Measurements from ENCODE around the gene PLTP. TPM values are rescaled to one million over a fixed set of nuclear protein-coding genes. Genes with fewer than 3 reads are reported as not detected.
"Not testable (repeated sequence)": the region's sequence is repeated elsewhere in the genome, so short reads cannot be mapped to it uniquely, and the experiment has no call there.

The PLTP gene
- polyA plus RNA-seq, 10 donors, result 15.6 to 58.5 (median 26.5) TPM

DNA sequence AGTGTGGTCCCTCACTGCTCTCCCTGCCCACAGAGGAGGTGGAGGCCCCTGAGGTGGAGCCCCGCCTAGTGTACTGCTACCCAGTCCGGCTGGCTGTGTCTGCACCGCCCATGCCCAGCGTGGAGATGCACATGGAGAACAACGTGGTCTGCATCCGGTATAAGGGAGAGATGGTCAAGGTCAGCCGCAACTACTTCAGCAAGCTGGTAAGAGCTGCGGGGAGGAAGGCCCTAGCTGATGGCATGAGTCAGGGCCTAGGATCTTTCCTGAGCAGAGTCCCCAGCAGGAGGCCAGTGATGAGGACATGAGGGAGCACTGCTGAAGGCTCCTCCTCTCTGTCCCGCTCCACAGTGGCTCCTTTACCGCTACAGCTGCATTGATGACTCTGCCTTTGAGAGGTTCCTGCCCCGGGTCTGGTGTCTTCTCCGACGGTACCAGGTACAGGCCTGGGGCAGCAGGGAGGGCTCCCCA, 33.8 kb upstream of the PLTP start:
- DNase-seq, result no peak

DNA sequence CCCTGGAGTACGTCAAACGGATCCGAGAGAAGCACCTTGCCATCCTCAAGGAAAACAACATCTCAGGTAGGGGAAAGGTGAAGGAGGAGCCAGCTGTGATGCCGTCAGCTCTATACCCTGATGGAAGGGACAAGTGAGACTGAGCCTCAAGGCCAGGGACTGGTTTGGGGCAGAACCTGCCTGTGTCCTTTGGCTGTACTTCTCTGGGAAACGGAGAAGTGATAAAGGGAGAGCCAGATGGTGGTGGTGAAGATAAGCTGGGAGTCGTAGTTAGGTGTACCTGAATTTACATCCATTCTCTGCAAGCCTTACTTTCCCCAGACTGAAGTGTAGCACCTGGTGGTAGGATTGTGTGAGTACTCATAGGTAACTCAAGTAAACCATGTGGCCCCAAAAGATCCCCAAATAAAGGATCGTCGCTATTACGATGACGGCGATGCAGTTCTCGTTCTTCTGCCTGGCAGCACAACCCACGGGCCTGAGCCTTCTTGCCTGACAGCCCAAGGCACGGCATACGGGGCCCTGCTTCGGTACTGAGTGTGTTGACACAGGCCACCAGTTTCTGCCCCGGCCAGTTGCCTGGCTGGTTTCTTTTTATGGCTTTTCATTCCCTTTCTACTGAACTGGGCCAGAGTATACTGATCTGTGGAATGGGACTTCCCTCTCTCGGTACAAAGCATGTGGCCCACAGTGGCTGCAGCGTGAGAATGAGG, 33.2 kb upstream of the PLTP start:
- no peak for DNase-seq

DNA sequence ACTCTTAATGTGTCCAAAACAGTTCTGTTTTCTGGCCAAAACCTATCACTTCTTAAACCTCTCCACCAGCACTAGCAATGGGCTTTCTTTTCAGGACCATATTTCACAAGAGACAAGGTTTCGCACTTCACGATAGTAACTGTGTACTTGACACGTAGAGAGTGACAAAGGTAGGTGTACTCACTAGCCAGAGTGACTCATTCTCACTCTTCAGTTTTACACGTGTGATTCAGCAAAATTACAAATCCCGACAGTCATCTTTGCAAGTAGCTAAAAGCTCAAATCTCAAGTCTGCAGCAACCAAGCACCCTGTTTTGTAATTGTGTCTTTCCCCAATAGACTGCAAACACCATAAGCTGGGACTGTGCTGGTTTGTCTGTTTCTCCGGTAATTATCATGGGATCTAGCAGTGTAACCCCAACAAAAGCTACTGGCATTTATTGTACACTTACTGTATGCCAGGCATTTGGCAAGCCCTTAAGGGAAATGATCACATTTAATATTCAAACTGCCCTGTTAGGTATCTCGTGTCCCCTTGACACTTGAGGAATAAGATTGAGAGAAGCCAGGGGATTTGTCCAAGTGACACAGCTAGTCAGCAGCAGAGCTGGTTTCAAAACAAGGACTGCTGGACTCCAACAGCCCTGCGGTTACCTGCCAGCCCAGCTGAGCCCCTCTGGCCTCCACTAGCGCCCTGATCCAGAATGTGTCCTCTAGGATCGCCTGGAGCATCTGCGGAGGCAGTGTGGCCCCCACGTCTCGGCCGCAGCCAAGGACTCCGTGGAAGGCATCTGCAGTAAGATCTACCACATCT, 32.4 kb upstream of the PLTP start:
- no peak for DNase-seq

DNA sequence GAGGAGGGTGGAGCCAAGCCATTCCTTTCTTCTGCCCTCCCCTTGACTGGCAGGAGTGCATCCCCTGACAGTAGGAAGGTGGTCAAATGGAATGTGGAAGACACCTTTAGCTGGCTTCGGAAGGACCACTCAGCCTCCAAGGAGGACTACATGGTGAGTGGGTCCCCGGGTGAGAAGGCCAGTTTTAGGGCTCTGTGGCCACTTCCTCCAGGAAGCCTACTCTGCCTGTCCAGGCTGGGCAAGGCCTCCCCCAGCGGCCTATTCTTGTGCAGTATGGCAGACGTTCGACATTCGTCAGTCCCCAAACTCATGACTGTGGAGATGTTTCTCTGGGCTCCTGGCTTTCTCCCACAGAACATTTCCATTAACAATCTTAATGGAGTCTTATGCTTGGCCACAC, 31.7 kb upstream of the PLTP start:
- no peak for DNase-seq

DNA sequence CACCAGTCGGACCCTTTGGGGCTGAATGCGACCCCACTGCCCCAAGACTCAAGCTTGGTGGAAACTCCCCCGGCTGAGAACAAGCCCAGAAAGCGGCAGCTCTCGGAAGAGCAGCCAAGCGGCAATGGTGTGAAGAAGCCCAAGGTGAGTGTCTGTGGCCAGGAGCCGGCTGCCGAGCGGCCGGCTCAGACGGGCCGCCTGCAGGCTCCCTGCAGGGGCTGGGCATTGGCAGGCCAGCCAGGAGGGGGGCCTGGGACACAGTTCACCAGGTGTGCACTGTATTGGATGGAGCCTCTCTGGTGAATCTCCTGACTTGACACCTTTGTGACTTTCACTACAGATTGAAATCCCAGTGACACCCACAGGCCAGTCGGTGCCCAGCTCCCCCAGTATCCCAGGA, 28.5 kb upstream of the PLTP start:
- DNase-seq, result no peak

GRCh38 chr20:45940053-45940452, 28.1 kb upstream of the PLTP start:
- DNase-seq, result no peak

DNA sequence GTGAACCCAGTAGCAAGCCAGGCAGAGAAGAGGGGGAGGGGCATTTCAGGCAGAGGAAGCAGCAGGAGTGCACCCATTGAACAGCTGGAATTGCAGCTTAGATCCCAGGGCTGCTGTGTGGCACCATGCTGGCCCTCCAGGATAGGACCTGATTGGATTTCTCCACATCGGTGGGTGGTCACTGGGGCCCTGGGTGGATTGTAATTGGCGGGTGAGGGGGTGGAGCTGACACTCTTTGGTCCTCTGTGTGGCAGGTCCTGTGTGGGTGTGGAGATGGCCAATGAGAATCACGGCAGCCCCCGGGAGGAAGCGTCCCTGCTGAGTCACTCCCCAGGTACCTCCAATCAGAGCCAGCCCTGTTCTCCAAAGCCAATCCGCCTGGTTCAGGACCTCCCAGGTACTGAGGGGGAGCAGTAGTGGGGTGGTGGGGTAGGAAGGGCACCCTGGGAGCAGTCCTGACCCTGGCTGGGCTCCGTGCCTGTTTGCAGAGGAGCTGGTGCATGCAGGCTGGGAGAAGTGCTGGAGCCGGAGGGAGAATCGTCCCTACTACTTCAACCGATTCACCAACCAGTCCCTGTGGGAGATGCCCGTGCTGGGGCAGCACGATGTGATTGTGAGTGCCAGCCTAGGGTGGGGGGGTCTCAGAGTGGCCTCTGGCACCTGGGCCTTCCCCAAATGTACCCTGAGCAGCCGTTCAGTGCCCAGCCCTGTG, 26.9 kb upstream of the PLTP start:
- no peak for DNase-seq

DNA sequence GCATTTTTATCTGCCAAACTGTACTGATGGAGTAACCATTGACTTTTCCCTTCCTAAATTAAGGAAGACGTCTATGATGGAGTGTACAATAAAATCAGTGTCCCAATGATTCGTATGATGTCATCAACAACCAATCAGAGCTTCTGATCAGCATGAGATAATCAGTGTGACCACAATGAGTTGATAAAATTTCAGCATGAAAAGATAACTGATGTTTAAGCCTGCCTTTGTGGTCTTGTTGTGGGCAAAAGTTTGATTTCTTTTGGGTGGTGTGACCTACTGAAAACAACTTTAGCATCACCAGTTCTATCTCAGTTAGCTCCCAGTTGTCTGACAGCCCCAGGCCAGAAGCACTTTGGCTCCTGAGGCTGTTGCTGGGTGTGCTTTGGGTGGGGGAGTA, 25.8 kb upstream of the PLTP start:
- no peak for DNase-seq

DNA sequence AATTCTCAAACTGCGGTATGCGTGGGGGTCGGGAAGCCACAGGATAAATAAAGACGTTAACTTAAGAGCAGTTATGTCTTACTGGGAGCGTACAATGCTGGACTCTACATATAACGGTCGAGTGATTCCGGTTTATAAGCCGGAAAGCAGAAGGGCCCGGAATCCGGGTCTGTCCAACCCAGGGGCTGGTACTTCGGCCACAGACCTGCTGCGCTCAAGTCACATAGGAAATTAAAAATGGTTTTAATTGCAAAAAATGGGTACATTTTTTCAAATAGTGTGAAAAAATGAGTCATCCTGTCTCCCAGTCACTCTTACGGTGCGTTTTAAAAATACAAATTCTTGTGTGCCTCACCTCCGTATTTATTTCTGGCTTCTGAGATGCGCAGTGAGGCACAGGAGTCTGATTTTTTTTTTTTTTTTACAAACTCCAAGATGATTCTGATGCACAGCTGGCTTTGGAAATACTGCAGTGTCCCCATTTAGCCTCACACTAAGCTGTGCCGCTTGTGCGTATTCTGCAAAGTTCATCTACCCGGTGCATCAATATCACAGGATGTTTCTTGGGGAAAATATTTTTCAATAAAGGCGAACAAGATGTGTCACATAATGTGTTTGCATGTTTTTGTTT, 23.6 kb upstream of the PLTP start:
- DNase-seq, result no peak

- peak; percentile 98 to 100 (median 100) for DNase-seq
These were observed 22.8 kb upstream of the PLTP start, which contains the start of gene PCIF1 for GRCh38 chr20:45934586-45935415. PCIF1 (plus strand) TSS chr20:45934683; CDS start chr20:45939000, 4,317 bp downstream.

DNA sequence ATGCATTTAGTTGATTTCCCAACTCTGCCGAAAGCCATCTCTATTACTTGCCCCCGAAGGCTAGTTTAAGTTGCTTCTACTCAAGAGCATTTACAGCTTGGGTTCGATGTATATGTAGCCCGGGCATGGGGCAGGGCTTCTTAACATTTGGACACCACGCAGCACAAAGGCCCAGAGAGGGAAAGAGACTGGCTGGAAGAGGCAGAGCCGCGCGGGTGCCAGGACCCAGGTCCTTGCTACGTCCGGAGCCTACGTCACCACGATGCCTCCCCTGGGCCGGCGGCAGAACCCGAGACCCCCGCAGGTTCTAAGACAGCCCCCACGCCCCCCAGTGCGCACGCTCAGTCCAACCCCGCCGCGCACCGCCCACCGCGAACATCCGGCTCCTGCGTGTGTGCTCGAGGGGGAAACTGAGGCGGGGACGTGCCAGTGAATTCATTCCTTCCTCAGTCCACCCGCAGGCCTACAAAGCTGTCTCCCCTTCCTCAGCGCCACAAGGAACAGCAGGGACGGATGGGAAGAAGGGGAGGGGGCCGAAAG, 22.2 kb upstream of the PLTP start:
- peak in 1 of 3 donors; percentile 82 for DNase-seq

DNA sequence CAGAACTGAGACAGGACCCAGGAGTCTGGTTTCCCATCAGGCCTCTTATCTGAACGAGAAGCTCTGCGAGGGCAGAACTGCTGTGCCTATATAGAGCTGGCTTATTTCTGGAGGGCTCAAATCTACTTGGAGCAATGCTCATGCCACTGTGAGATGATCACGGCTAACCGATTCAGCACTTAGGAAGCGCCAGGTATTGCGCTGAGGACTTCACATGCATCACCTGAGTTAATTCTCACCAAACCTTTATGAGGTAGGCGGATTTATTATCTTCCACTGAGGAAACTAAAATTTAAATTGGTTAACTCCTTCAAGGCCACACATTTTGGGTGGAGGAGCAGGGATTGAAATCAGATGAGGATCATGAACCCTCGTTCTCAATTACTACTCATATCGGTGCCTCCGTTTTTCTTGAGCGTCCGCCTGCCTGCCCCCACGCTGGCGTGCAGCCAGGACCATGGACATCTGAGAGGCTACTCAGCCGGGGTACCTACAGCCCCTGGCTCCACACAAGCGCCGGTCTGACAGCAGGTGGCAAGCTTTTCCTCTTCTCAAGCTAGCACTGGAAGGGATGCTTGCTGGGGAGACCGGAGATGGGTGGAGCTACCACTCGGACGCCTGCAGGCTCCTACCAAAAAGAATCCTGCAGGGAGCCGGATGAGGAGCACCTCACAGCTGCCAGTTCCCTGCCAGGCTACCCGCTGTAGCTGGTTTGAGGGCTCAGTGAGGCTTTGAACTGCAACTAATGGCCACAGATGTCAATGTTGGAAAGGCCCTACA, 21.5 kb upstream of the PLTP start:
- peak; percentile 54 to 85 (median 66) for DNase-seq

- DNase-seq, result not testable (repeated sequence)
These were observed 19.7 kb upstream of the PLTP start for GRCh38 chr20:45931680-45932079.

DNA sequence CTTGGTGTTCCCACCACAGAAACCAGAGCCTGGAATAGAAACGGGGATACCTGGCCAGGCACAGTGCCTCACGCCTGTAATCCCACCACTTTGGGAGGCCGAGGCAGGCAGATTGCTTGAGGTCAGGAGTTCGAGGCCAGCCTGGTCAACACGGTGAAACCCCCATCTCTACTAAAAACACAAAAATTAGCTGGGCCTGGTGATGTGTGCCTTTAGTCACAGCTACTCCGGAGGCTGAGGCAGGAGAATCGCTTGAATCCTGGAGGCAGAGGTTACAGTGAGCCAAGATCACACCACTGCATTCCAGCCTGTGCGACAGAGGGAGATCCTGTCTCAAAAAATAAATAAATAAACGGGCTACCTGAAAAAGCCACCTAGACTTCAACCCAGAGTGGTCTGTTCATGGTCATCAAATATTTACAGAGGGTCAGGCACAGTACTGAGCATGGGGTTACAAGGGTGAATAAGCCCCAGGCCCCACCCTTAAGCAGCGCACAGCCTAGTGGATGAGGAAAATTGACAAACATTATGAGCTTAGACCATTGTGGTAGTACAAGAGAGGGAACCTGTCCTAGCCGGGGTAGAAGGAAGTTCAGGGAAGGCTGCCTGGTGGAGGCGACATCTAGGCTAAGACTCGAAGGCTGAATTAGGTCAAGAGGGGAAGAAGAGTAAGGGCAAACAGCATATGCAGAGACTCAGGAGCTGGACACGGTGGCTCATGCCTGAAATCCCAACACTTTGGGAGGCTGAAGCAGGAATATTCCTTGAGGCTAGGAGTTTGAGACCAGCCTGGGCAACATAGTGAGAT, 15.3 kb upstream of the PLTP start:
- DNase-seq, result no peak

DNA sequence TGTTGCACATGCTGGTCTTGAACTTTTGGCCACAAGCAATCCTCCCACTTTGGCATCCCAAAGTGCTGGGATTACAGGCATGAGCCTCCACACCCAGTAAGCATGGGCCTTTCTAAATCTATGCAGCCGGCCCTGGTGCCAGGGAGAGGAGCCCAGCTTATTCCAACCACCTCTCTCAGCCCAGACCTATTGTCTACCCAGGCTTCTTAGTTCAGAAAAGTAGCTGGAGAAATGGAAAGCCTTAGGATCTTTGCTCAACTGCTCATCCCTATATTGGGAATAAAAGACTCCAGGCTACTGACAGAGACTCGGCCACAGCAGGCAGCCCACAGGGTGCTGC, 14.7 kb upstream of the PLTP start:
- no peak for DNase-seq

DNA sequence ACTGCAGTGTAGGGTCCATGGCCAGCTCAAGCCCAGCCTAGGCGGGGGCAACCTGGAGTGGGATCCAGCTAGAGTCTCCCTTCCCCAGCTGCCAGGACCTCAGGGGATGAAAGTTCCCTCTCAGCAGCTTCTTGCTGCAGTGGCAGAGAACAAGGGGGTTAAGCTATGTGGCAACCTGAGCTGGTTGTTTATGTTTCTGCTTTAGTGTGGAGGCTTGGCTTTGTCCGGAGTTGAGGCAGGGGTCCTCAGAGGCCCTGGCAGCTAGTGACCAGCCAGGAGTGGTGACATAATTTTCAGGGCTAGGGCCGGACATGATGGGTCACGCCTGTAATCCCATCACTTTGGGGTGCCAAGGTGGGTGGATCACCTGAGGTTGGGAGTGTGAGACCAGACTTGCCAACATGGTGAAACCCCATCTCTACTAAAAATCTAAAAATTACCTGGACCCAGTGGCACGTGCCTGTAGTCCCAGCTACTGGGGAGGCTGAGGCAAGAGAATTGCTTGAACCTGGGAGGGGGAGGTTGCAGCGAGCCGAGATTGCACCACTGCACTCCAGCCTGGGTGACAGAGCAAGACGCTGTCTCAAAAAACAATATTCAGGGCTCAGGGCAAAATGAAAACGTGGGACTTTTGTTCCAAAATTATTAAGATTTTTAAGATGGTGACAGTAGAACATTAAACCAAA, 14.0 kb upstream of the PLTP start:
- DNase-seq, result no peak

DNA sequence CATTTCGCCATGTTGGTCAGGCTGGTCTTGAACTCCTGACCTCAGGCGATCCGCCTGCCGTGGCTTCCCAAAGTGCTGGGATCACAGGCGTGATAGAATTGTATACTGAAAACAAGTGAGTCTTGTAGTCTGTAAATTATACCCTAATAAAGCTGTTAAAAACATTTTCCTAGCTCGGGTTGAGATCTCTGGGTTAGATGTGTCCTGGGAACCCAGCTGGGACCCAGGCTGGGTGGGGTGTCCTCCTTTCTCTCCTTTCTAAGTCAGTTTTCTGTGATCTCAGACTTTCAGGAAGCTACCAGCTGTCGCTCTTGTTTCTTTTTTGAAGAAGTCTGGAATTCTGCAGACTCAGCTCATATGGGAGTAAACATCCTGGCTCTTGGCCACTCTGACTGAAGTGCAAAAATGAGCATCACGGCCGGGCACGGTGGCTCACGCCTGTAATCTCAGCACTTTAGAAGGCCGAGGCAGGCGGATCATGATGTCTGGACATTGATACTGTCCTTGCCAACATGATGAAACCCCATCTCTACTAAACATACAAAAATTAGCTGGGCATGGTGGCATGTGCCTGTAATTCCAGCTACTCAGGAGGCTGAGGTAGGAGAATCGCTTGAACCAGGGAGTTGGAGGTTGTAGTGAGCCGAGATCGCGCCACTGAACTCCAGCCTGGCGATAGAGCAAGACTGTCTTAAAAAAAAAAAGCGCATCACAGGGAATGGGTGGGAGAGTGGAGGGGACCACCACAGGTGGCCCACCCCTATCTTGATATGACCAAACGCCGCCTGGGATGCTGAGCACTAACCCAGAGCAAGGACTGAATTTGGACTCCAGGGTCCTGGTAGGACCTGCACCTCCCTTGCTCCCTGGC, 12.7 kb upstream of the PLTP start:
- peak in 2 of 3 donors; percentile 55 to 78 for DNase-seq

Measured in muscle of back (tissue), 11 donors.